LNCAP (cell line): ENCODE data around the gene ARMC2.

ENCODE experiments used
- TF ChIP-seq, protein P1 (sequence below): fragments of 450-650 bp; IDR thresholded peaks from 2 replicates; pipeline ENCODE4 v1.5.1; 2017; ENCODE audit warnings: mild to moderate bottlenecking

The ARMC2 gene

DNA sequence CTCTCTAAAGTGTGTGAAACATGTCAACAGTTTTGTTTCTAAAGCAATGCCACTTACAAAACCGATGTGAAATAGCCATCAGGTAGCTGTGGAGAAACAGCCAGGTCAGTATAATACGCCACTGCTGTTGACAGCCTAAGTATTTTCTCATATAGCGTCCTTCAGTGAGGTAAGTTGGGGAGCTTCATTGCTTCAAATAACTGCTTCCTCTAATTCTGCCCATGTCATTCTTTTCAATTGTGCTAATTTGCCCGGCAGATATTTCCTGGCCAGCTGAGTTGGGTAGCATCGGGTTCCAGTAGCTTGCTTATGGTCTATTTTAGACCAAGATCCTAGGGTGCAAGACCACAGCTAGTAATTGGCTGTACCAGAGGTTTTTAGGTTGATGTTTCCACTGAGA is 2.1 kb upstream of the ARMC2 start:
- TF ChIP-seq, protein P1, sequence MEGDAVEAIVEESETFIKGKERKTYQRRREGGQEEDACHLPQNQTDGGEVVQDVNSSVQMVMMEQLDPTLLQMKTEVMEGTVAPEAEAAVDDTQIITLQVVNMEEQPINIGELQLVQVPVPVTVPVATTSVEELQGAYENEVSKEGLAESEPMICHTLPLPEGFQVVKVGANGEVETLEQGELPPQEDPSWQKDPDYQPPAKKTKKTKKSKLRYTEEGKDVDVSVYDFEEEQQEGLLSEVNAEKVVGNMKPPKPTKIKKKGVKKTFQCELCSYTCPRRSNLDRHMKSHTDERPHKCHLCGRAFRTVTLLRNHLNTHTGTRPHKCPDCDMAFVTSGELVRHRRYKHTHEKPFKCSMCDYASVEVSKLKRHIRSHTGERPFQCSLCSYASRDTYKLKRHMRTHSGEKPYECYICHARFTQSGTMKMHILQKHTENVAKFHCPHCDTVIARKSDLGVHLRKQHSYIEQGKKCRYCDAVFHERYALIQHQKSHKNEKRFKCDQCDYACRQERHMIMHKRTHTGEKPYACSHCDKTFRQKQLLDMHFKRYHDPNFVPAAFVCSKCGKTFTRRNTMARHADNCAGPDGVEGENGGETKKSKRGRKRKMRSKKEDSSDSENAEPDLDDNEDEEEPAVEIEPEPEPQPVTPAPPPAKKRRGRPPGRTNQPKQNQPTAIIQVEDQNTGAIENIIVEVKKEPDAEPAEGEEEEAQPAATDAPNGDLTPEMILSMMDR: no peak

DNA sequence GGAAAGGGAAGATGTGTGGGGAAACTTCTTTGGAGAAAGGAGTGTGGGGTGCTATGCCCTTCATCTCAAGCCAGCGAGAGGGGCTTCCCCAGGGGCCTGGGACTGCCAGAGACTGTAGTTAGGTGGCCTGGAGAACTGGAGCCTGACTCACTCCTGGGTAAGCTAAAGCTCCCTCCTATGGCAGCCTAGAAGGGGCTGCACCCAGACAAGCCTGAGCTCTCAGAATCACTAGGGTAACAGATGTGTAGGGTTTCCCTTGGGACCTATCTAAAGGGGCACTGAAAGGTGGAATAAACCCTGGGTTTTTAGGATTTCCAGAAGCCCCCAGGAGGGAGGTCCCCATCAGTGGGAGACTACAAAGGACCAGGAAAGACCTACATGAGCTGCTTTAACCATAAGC is 1.6 kb upstream of the ARMC2 start:
- TF ChIP-seq, protein P1: no peak

DNA sequence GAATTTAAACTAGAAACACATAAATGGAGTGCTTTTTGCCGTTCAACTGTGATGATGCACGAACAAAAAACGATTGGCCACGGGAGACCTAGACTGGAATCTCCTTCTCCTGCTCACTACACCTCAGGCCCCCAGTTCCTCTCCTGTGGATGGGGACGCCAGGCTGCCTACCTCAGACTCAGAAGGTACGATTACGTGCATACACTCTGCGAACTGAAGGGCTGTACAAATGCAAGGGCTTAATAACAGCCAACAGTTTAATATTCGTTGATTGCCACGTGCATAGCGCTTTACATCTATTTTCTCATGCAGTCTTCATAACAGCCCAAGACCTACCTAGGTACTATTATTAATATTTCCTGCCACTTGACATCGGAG is 495 bp upstream of the ARMC2 start:
- TF ChIP-seq, protein P1: no peak

DNA sequence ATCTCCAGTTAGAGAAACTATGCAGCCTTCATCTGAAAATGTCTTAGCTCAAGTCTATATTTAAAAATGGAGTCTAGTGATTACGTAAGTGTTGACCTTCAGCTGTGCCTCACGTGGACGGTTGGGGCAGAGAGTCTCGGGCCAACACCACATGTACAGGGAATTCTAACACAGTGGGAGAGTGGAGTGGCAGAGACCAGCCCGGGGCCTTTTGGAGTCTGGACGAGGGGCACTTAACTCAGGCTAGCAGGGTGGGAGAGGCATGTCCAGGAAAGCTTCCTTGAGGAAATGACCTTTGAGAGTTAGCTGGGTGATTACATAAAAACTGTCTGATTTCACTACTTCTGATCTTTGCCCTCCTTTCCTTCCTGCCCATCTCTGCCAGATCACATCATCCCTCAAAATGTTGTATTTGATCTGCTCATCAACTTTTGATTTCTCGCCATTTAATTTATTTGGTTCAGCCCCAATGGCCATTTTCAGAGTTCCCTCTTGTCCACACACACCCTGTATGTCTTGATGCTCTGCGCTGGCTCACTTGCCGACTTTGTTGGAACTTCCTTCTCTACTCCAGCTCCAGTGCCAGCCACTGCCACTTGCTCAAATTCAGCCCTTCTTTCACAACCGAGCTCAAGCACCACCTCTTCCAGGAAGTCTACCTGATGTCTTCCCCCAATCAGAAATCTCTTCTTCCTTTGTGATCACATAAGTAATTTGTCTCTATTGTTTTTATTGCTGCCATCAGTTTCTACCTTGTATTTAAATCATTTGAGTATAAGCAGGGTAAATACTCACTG is 2.6 kb downstream of the ARMC2 start:
- TF ChIP-seq, protein P1: no peak

DNA sequence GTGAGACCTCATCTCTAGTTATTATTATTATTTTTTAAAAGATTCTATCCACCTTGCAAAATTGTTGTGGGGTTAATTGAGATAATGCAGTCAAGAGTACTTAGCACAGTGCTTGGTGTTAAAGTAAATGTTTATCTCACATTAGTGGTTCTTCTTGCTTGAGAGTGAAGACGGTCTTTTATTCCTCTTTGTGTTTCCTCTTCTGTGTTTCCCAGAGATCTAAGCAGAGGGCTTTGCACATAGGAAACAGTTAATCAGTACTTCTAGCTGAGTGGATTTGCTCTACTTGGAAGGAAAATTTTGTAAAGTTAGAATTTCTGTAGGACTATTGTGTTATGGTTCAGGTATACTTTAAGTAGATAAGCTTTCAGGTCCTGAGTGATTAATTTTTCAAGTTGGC is 3.5 kb downstream of the ARMC2 start:
- TF ChIP-seq, protein P1: no peak

DNA sequence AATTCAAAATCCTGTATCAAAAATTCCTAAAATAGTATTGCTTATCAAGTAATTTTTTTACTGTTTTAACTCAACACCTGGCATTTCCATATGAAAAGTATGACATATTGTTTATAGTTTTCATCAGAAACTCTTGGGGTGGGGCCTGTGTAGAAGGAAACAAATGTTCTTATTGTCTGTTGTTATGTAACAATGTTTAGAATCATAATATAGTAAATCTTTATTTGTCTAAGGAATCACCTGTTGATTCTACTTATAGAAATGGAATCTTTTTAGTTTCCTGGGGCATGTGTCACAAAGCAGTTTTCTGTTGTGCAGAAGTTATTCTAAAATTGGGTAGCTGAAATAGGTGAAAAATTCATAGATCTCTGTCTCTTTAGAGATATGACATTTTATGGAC is 4.9 kb downstream of the ARMC2 start:
- TF ChIP-seq, protein P1: no peak

DNA sequence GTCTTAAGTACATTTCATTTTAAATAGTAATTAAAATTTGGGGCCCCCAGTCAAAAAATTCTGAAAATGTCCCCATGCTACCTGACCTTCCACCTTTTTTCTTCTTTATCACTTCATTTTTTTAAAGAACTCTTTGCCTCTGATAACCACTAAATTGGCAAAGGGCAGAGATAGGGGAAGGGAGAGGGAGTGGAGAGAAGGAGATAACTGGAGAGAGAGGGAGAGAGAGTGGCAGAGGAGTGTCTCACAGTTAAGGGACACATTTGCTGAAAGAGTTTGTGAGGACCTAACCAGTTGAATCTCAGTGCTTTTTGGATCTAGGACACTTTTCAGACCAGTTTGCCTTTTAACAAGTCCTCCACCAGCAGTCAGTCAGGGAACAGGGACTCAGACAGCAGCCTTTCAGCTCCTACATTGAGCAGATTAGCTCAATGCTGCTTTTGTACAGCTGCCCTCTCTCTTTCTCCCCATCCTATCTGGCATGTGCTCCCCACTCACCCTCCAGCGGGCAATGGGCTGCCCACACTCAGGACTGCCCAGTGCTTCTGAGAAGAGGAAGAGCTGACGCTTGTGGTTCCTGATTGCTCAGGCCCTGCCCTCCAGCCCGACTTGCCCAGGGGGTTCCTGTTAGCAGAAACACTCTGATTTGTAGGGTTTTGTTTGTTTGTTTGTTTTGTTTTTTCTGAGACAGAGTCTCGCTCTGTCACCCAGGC is 14.4 kb downstream of the ARMC2 start:
- TF ChIP-seq, protein P1: no peak
